K562 (cell line): ENCODE results near the gene MBP. TPM values are rescaled to one million over a fixed set of nuclear protein-coding genes. Genes with fewer than 3 reads are reported as not detected.

ENCODE experiments used
- BRCA1 ChIP-seq, 2 experiments: fragments of 450-650 bp in 1 of 2; sonication (generic) in 1 of 2; formaldehyde crosslinking in 1 of 2; IDR thresholded peaks; 2 replicates each; pipeline versions ENCODE4 v1.5.0 to v1.6.1; 2017 to 2020; ENCODE audit warnings: mild to moderate bottlenecking in 1 of 2, missing genetic modification reagents in 1 of 2
- FOXM1 ChIP-seq, 2 experiments: fragments of 450-650 bp in 1 of 2; sonication (generic) in 1 of 2; formaldehyde crosslinking in 1 of 2; IDR thresholded peaks; 2 replicates each; pipeline versions ENCODE4 v1.6.1 to v1.9.0; 2017 to 2022; ENCODE audit warnings: low read depth in 2 of 2, mild to moderate bottlenecking in 2 of 2, missing genetic modification reagents in 1 of 2, moderate library complexity in 1 of 2
- HMGN3 ChIP-seq: IDR thresholded peaks from 2 replicates; pipeline ENCODE4 v1.6.1; 2011; ENCODE audit warnings: borderline replicate concordance, low read depth, mild to moderate bottlenecking, mixed read lengths, low read length; ENCODE audit not compliant: insufficient read length; ENCODE audit errors: extremely low read depth
- ILK ChIP-seq: fragments of 450-650 bp; IDR thresholded peaks from 2 replicates; pipeline ENCODE4 v1.6.1; 2016; ENCODE audit warnings: missing genetic modification characterization, low read depth, mild to moderate bottlenecking, missing compliant biosample characterization, moderate library complexity, borderline replicate concordance
- RBM15 ChIP-seq: fragments of 200-400 bp; formaldehyde crosslinking; IDR thresholded peaks from 2 replicates; pipeline ENCODE4 v1.6.1; 2018; ENCODE audit warnings: mild to moderate bottlenecking, low read length, moderate library complexity; ENCODE audit not compliant: insufficient read depth
- RCOR1 ChIP-seq, 2 experiments: IDR thresholded peaks; 2 replicates each; pipeline ENCODE4 v1.6.1; 2012; ENCODE audit warnings: low read depth in 2 of 2, low read length in 2 of 2, borderline replicate concordance in 1 of 2, improper control_type of control experiment in 1 of 2
- SAP30 ChIP-seq: fragments of 200-600 bp; sonication (generic); IDR thresholded peaks from 2 replicates; pipeline ENCODE4 v1.6.1; 2012; ENCODE audit warnings: borderline replicate concordance, low read depth, mild to moderate bottlenecking, moderate library complexity, low read length, control low read depth, inconsistent platforms; ENCODE audit not compliant: insufficient read depth, poor library complexity, severe bottlenecking
- TRIM24 ChIP-seq, 2 experiments: fragments of 450-650 bp; IDR thresholded peaks; 2 replicates each; pipeline ENCODE4 v1.6.1; 2016
- ZBTB1 ChIP-seq: sonication (generic); formaldehyde crosslinking; IDR thresholded peaks from 2 replicates; pipeline ENCODE4 v1.8.1; 2023; ENCODE audit warnings: missing genetic modification reagents, low read depth, mild to moderate bottlenecking, borderline replicate concordance
- ZNF165 ChIP-seq: fragments of 250-450 bp; sonication (Bioruptor Pico); IDR thresholded peaks from 2 replicates; pipeline ENCODE4 v1.4.0; 2020; ENCODE audit warnings: borderline replicate concordance
- polyA plus RNA-seq, 8 experiments: library from polyadenylated mRNA; depleted of rRNA in 4 of 8; stranded (reverse) in 5 of 8; unstranded in 3 of 8; fragments of >200 nt; fragmentation: Nextera tagmentation in 2 of 8; fragmentation: Illumina TruSeq in 1 of 8; extraction: Ambion mirVana in 2 of 8; extraction: Trizol in 1 of 8; gene quantifications; 2 replicates each; pipeline versions ENCODE4 v1.2.1 to v1.2.3, GENCODE V29; 2011 to 2014; ENCODE audit warnings: inconsistent platforms in 1 of 8, missing spikeins in 1 of 8
- total RNA-seq, 7 experiments: library from RNA; depleted of rRNA in 6 of 7; stranded (reverse); fragments of >200 nt in 6 of 7; fragmentation: Illumina TruSeq in 2 of 7; extraction: Trizol in 2 of 7; gene quantifications; 2 replicates each; pipeline versions ENCODE4 v1.2.1 to v1.2.3, GENCODE V29; 2011 to 2021; ENCODE audit warnings: low replicate concordance in 1 of 7
- TF ChIP-seq, protein P1 (sequence below): sonication (generic); IDR thresholded peaks from 2 replicates; pipeline ENCODE4 v1.6.1; 2016
- TF ChIP-seq, protein P2 (sequence below): fragments of 250-450 bp; sonication (Bioruptor Pico); IDR thresholded peaks from 2 replicates; pipeline ENCODE4 v1.8.0; 2022; ENCODE audit warnings: inconsistent platforms
- TF ChIP-seq, protein P3 (sequence below): IDR thresholded peaks from 2 replicates; pipeline ENCODE4 v1.6.1; 2011; ENCODE audit warnings: borderline replicate concordance, low read depth, mild to moderate bottlenecking, moderate library complexity, low read length; ENCODE audit not compliant: insufficient read depth, poor library complexity, severe bottlenecking
- TF ChIP-seq, protein P4 (sequence below): fragments of 450-650 bp; formaldehyde crosslinking; IDR thresholded peaks from 2 replicates; pipeline ENCODE4 v1.4.0; 2020; ENCODE audit warnings: mild to moderate bottlenecking, moderate library complexity

MBP gene
- total and polyA plus RNA-seq, 9 of the 15 experiments (the other 6 are each of a cell fraction or from before 2014, with no cell fraction given) = 0.09 TPM; not detected in 8

DNA sequence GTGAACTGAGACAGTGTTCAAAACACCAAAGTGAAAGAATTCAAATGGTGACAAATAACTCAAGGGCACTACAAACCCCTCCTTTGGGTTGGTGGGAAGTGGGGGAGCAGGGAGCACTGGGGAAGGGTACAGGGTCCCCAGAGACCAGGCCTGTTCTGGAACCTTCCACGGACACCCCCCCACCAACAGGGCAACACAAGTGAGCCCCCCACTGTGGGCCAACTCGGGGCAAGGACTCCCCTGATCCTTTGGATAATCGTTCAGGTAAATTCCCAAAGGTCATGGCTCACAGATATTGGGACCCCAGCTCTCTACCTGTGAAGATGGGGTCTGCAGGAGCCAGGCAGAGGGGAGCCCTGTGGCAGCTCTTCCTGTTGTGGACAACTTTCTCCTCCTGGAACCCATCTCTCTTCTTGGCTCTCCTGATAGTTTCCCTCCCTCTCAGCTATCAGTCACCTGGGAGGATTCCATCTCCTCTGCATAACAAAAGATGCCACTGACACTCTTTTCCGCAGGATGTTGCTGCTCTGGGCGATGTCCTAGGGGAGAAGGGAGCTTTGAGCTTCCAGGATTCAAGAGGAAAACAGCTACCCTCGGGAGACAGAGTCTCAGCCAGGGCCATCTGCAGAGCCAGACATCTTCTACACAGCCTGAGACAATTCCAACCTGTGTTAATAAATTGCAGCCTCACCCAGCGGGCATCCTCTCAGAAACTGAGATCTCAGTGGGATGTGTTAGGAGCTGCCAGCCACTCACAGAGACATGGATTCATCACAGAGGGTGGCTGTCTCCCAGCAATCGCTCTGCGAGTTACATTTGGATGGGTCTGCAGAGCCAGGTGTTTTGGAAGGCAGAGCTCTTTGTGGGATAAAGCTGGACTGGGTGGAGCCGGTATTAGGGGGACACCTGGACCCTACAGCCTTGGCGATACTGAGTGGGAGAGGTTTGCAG lies 35.4 kb downstream of the MBP start (continued):
- no peak for TF ChIP-seq ZBTB1 (CRISPR knock-in tag)
- TF ChIP-seq, protein P1, sequence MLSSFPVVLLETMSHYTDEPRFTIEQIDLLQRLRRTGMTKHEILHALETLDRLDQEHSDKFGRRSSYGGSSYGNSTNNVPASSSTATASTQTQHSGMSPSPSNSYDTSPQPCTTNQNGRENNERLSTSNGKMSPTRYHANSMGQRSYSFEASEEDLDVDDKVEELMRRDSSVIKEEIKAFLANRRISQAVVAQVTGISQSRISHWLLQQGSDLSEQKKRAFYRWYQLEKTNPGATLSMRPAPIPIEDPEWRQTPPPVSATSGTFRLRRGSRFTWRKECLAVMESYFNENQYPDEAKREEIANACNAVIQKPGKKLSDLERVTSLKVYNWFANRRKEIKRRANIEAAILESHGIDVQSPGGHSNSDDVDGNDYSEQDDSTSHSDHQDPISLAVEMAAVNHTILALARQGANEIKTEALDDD = no peak
- TF ChIP-seq ILK (tag) = no peak
- no peak for TF ChIP-seq ZNF165 (CRISPR knock-in tag)
- TF ChIP-seq RBM15 = no peak
- no peak for TF ChIP-seq FOXM1 (IDR thresholded peaks at IDR 0.05; ENCODE audit: low read depth)
- TF ChIP-seq FOXM1 (CRISPR knock-in tag; IDR thresholded peaks at IDR 0.05; ENCODE audit: low read depth) = no peak
- TF ChIP-seq TRIM24 (IDR thresholded peaks at IDR 0.05) = no peak
- TF ChIP-seq RCOR1 (IDR thresholded peaks at IDR 0.05; ENCODE audit: borderline replicate concordance in 1 of 2, low read depth in 2 of 2, low read length in 2 of 2) = no peak
- TF ChIP-seq, protein P2, sequence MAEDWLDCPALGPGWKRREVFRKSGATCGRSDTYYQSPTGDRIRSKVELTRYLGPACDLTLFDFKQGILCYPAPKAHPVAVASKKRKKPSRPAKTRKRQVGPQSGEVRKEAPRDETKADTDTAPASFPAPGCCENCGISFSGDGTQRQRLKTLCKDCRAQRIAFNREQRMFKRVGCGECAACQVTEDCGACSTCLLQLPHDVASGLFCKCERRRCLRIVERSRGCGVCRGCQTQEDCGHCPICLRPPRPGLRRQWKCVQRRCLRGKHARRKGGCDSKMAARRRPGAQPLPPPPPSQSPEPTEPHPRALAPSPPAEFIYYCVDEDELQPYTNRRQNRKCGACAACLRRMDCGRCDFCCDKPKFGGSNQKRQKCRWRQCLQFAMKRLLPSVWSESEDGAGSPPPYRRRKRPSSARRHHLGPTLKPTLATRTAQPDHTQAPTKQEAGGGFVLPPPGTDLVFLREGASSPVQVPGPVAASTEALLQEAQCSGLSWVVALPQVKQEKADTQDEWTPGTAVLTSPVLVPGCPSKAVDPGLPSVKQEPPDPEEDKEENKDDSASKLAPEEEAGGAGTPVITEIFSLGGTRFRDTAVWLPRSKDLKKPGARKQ (CRISPR knock-in tag) = no peak
- TF ChIP-seq, protein P3, sequence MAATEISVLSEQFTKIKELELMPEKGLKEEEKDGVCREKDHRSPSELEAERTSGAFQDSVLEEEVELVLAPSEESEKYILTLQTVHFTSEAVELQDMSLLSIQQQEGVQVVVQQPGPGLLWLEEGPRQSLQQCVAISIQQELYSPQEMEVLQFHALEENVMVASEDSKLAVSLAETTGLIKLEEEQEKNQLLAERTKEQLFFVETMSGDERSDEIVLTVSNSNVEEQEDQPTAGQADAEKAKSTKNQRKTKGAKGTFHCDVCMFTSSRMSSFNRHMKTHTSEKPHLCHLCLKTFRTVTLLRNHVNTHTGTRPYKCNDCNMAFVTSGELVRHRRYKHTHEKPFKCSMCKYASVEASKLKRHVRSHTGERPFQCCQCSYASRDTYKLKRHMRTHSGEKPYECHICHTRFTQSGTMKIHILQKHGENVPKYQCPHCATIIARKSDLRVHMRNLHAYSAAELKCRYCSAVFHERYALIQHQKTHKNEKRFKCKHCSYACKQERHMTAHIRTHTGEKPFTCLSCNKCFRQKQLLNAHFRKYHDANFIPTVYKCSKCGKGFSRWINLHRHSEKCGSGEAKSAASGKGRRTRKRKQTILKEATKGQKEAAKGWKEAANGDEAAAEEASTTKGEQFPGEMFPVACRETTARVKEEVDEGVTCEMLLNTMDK = no peak
- no peak for TF ChIP-seq BRCA1 (IDR thresholded peaks at IDR 0.05)
- TF ChIP-seq BRCA1 (CRISPR knock-in tag; IDR thresholded peaks at IDR 0.05) = no peak
- TF ChIP-seq, protein P4, sequence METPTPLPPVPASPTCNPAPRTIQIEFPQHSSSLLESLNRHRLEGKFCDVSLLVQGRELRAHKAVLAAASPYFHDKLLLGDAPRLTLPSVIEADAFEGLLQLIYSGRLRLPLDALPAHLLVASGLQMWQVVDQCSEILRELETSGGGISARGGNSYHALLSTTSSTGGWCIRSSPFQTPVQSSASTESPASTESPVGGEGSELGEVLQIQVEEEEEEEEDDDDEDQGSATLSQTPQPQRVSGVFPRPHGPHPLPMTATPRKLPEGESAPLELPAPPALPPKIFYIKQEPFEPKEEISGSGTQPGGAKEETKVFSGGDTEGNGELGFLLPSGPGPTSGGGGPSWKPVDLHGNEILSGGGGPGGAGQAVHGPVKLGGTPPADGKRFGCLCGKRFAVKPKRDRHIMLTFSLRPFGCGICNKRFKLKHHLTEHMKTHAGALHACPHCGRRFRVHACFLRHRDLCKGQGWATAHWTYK (CRISPR knock-in tag) = no peak
- TF ChIP-seq SAP30 = no peak
- TF ChIP-seq HMGN3 = no peak
